ENCODE results near the gene ARL2BP. TPM values are rescaled to one million over a fixed set of nuclear protein-coding genes. Genes with fewer than 3 reads are reported as not detected.

The ARL2BP gene
- total and polyA plus RNA-seq, 12 donors = 32.6 to 136 (median 57.9) TPM

GRCh38 chr16:57299719-57300386 lies 54.8 kb downstream of the ARL2BP start:
- WGBS, 4 donors = 0 to 1% (median 0%) methylated on average over 28 to 35 of the region's 35 CpGs
- H3K36me3 ChIP-seq (replicated peaks in 1 of 2) = no peaks in the 10 kb centered on the region
- peak in 5 of 6 experiments; percentile 39 to 81 (median 67) for TF ChIP-seq CTCF (IDR thresholded peaks at IDR 0.05)
- TF ChIP-seq POLR2A (IDR thresholded peaks at IDR 0.05) = peak; percentile 24 to 55
- peak overlapping the region; percentile 71 to 91 (median 84) for H3K27ac ChIP-seq
- H3K4me1 ChIP-seq (replicated peaks in 1 of 2) = peaks cover 3 to 13% of the 10 kb centered on the region in 2 donors
- no peaks in the 10 kb centered on the region for H3K9me3 ChIP-seq (replicated peaks in 1 of 3)
- DNase-seq = peak; percentile 86 to 97 (median 90)
- peak overlapping the region in 2 of 4 donors; percentile 29 to 42 for H3K4me3 ChIP-seq
- H3K27me3 ChIP-seq = no peaks in the 10 kb centered on the region
- intact Hi-C loops (cut with DNase I) = loop anchor here (2.0 to 10.0 kb wide), 3 partner anchors 119 to 217 kb away; no protein-coding TSS in a partner anchor

- peak; percentile 98 to 100 (median 99) for DNase-seq
- intact Hi-C loops (cut with DNase I) = loop anchor here (2.0 to 10.0 kb wide), 3 partner anchors 118 to 217 kb away; no protein-coding TSS in a partner anchor
- Histone ChIP-seq H3K4me3 (peak overlapping the region in 2 of 4 donors; percentile 17 to 42), H3K4me1 (replicated peaks in 1 of 2) (peaks cover 3 to 13% of the 10 kb centered on the region in 2 donors), H3K27me3 (no peaks in the 10 kb centered on the region), H3K9me3 (replicated peaks in 1 of 3) (no peaks in the 10 kb centered on the region), H3K27ac (peak overlapping the region; percentile 71 to 91 (median 84)), H3K36me3 (replicated peaks in 1 of 2) (no peaks in the 10 kb centered on the region)
- TF ChIP-seq CTCF (IDR thresholded peaks at IDR 0.05) = peak; percentile 75 to 100 (median 99)
- no peak for TF ChIP-seq POLR2A (IDR thresholded peaks at IDR 0.05)
- WGBS, 4 donors = 4 to 7% (median 5%) methylated on average over 31 to 36 of the region's 36 CpGs
Observed at GRCh38 chr16:57300387-57301125, 55.5 kb downstream of the ARL2BP start.

DNA sequence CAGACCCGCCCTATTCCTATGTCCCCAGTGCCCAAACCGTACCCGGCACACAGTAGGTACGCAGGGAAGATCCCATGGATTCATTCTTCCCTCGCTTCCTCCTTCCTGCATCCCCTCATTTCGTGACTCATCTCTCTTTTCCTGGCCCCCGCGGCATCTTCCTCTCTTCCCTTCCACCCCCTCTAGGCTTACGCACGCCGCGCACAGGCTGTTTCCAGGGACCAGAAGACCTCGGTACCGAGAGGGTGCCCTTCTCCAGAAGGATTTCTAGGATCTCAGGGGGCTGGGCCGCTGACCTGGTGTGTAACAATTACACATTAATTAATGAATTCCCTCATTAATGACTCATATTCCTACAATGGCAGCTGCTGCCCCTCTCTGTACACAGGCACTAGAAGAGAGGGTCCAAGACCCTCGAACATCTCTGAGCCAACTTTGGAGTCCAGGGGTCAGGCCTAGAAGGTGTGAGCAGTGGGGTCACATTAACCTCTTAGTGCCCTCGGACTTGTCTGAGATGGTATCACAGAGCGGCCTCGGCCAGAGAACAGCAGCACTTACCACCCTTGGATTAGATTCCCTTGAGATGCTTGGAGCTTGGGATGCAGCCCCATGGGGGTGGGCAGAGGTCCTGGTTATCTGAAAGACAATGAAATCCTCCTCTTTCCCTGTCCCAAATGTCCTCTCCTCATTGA lies 56.2 kb downstream of the ARL2BP start:
- H3K27me3 ChIP-seq = no peaks in the 10 kb centered on the region
- no peaks in the 10 kb centered on the region for H3K9me3 ChIP-seq (replicated peaks in 1 of 3)
- 48 to 52% (median 49%) methylated on average over 18 to 19 of the region's 19 CpGs for WGBS, 4 donors
- peak in 3 of 7 donors; percentile 24 to 39 (median 35) for DNase-seq
- no peak overlapping the region for H3K27ac ChIP-seq
- intact Hi-C loops (cut with DNase I) = loop anchor here (2.0 to 10.0 kb wide), 3 partner anchors 118 to 216 kb away; no protein-coding TSS in a partner anchor
- peaks cover 3 to 13% of the 10 kb centered on the region in 2 donors for H3K4me1 ChIP-seq (replicated peaks in 1 of 2)
- H3K4me3 ChIP-seq = no peak overlapping the region
- TF ChIP-seq POLR2A (IDR thresholded peaks at IDR 0.05) (no peak), CTCF (IDR thresholded peaks at IDR 0.05) (no peak)
- H3K36me3 ChIP-seq (replicated peaks in 1 of 2) = no peaks in the 10 kb centered on the region

Other genes starting within 250 kb of the ARL2BP start
- 10 to 100 TPM; 11.8 to 43.6 (median 16.6) TPM for gene CPNE2, start 152.7 kb upstream of the ARL2BP start, total RNA-seq
- gene CPNE2, start 152.7 kb upstream of the ARL2BP start, polyA plus RNA-seq = 10 to 100 TPM in 2 of 3 donors, 1 to 10 TPM in 1; 9.6 to 36.7 (median 29.4) TPM
- gene PSME3IP1, start 59.2 kb upstream of the ARL2BP start, total RNA-seq = 10 to 100 TPM; 32.9 to 75.0 (median 66.5) TPM
- gene PSME3IP1, start 59.2 kb upstream of the ARL2BP start, polyA plus RNA-seq = 100 to 1,000 TPM in 1 of 3 donors, 10 to 100 TPM in 2; 67.9 to 129 (median 78.6) TPM
- gene RSPRY1, start 58.9 kb upstream of the ARL2BP start, total RNA-seq = 10 to 100 TPM; 17.3 to 40.2 (median 25.6) TPM
- 10 to 100 TPM in 1 of 3 donors, 1 to 10 TPM in 2; 7.7 to 43.5 (median 8.1) TPM for gene RSPRY1, start 58.9 kb upstream of the ARL2BP start, polyA plus RNA-seq
- 1 to 10 TPM; 1.0 to 10.0 (median 2.7) TPM for gene PLLP, start 39.4 kb downstream of the ARL2BP start, total RNA-seq
- gene PLLP, start 39.4 kb downstream of the ARL2BP start, polyA plus RNA-seq = 1 to 10 TPM; 1.5 to 7.0 (median 2.7) TPM
- 1 to 10 TPM in 2 of 9 donors, under 1 TPM in 4, not detected in 3; 0.14 to 3.0 (median 0.45) TPM for gene CCL22, start 113.5 kb downstream of the ARL2BP start, total RNA-seq
- 1 to 10 TPM in 1 of 3 donors, under 1 TPM in 2; 0.03 to 2.6 (median 0.08) TPM for gene CCL22, start 113.5 kb downstream of the ARL2BP start, polyA plus RNA-seq
- 10 to 100 TPM in 1 of 9 donors, 1 to 10 TPM in 8; 3.3 to 14.1 (median 7.0) TPM for gene CX3CL1, start 127.2 kb downstream of the ARL2BP start, total RNA-seq
- 1 to 10 TPM; 1.9 to 7.2 (median 6.0) TPM for gene CX3CL1, start 127.2 kb downstream of the ARL2BP start, polyA plus RNA-seq
- gene CCL17, start 159.5 kb downstream of the ARL2BP start, total RNA-seq = not detected
- not detected for gene CCL17, start 159.5 kb downstream of the ARL2BP start, polyA plus RNA-seq
- 100 to 1,000 TPM in 2 of 9 donors, 10 to 100 TPM in 7; 33.3 to 155 (median 51.6) TPM for gene CIAPIN1, start 202.1 kb downstream of the ARL2BP start, total RNA-seq
- gene CIAPIN1, start 202.1 kb downstream of the ARL2BP start, polyA plus RNA-seq = 10 to 100 TPM; 15.8 to 91.9 (median 25.9) TPM
- 100 to 1,000 TPM in 1 of 9 donors, 10 to 100 TPM in 8; 60.9 to 277 (median 85.5) TPM for gene COQ9, start 202.2 kb downstream of the ARL2BP start, total RNA-seq
- 100 to 1,000 TPM; 165 to 203 (median 177) TPM for gene COQ9, start 202.2 kb downstream of the ARL2BP start, polyA plus RNA-seq
- gene POLR2C, start 217.4 kb downstream of the ARL2BP start, total RNA-seq = 100 to 1,000 TPM in 4 of 9 donors, 10 to 100 TPM in 5; 52.8 to 147 (median 99.9) TPM
- gene POLR2C, start 217.4 kb downstream of the ARL2BP start, polyA plus RNA-seq = 10 to 100 TPM; 28.3 to 73.9 (median 32.4) TPM
- gene DOK4, start 241.2 kb downstream of the ARL2BP start, total RNA-seq = 10 to 100 TPM in 8 of 9 donors, 1 to 10 TPM in 1; 8.8 to 36.1 (median 18.4) TPM
- gene DOK4, start 241.2 kb downstream of the ARL2BP start, polyA plus RNA-seq = 10 to 100 TPM in 2 of 3 donors, 1 to 10 TPM in 1; 4.3 to 31.8 (median 19.0) TPM